Neural cell (in vitro differentiated cells): ENCODE results near the gene PCNX2. TPM values are rescaled to one million over a fixed set of nuclear protein-coding genes. Genes with fewer than 3 reads are reported as not detected.

Experiments used
- H2AFZ ChIP-seq: fragments of 200-600, 300-800 bp; sonication (generic), shearing (Covaris generic); 2 replicates; pipeline ENCODE4 v1.6.0; 2014; ENCODE audit warnings: low read depth, mild to moderate bottlenecking, antibody characterized with exemption, low read length, moderate library complexity
- H3F3A ChIP-seq: fragments of 200-600 bp; shearing (Covaris generic); 2 replicates; pipeline ENCODE4 v1.6.1; 2016; ENCODE audit warnings: mild to moderate bottlenecking, moderate library complexity, mixed read lengths, antibody characterized with exemption, low read length; ENCODE audit not compliant: insufficient read depth, poor library complexity, severe bottlenecking
- H3K27ac ChIP-seq: fragments of 200-600, 300-800 bp; sonication (generic), shearing (Covaris generic); 2 replicates; pipeline ENCODE4 v1.5.1; 2014; ENCODE audit warnings: mild to moderate bottlenecking, low read length, moderate library complexity
- H3K27me3 ChIP-seq: fragments of 300-800, 200-600 bp; sonication (generic), shearing (Covaris generic); 2 replicates; pipeline ENCODE4 v1.6.0; 2014; ENCODE audit warnings: mild to moderate bottlenecking, low read depth, low read length, moderate library complexity; ENCODE audit not compliant: insufficient read depth
- H3K36me3 ChIP-seq: fragments of 300-800, 200-600 bp; sonication (generic), shearing (Covaris generic); 2 replicates; pipeline ENCODE4 v1.5.1; 2014; ENCODE audit warnings: mild to moderate bottlenecking, antibody characterized with exemption, low read length, moderate library complexity; ENCODE audit not compliant: insufficient read depth
- H3K4me2 ChIP-seq: fragments of 300-800, 200-600 bp; sonication (generic), shearing (Covaris generic); 2 replicates; pipeline ENCODE4 v1.6.0; 2014; ENCODE audit warnings: mild to moderate bottlenecking, low read length
- H3K4me3 ChIP-seq: fragments of 300-800, 200-600 bp; sonication (generic), shearing (Covaris generic); 2 replicates; pipeline ENCODE4 v1.5.1; 2014; ENCODE audit warnings: mild to moderate bottlenecking, low read length, moderate library complexity
- H3K79me2 ChIP-seq: fragments of 200-600 bp; shearing (Covaris generic); replicated peaks from 2 replicates; pipeline ENCODE4 v1.6.0; 2014; ENCODE audit warnings: mild to moderate bottlenecking, low read length, moderate library complexity; ENCODE audit not compliant: insufficient read depth
- H3K9ac ChIP-seq: fragments of 300-800, 200-600 bp; sonication (generic), shearing (Covaris generic); 2 replicates; pipeline ENCODE4 v1.6.1; 2016; ENCODE audit warnings: mild to moderate bottlenecking, low read length, mixed read lengths
- H3K9me2 ChIP-seq: fragments of 200-600 bp; shearing (Covaris generic); 2 replicates; pipeline ENCODE4 v1.6.1; 2016; ENCODE audit warnings: mild to moderate bottlenecking, low read length, mixed read lengths; ENCODE audit not compliant: insufficient read depth
- H3K9me3 ChIP-seq: fragments of 200-600, 300-800 bp; sonication (generic), shearing (Covaris generic); 2 replicates; pipeline ENCODE4 v1.6.1; 2016; ENCODE audit warnings: mild to moderate bottlenecking, mixed run types, low read length, moderate library complexity, mixed read lengths
- H4K20me1 ChIP-seq: fragments of 200-600 bp; shearing (Covaris generic); 2 replicates; pipeline ENCODE4 v1.6.1; 2016; ENCODE audit warnings: mild to moderate bottlenecking, mixed run types; ENCODE audit not compliant: insufficient read depth
- CTCF ChIP-seq: fragments of 450-650 bp; IDR thresholded peaks from 2 replicates; pipeline ENCODE4 v1.5.1; 2014; ENCODE audit warnings: antibody characterized with exemption, mild to moderate bottlenecking, moderate library complexity; ENCODE audit not compliant: poor library complexity, severe bottlenecking
- EP300 ChIP-seq: fragments of 450-650 bp; conservative IDR thresholded peaks from 2 replicates; pipeline ENCODE4 v1.6.1; 2014; ENCODE audit warnings: antibody characterized with exemption, mild to moderate bottlenecking, moderate library complexity; ENCODE audit not compliant: poor library complexity, severe bottlenecking
- EZH2 ChIP-seq: fragments of 200-600, 300-800 bp; shearing (Covaris generic), sonication (generic); IDR thresholded peaks from 2 replicates; pipeline ENCODE4 v1.6.1; 2014; ENCODE audit warnings: antibody characterized with exemption, low read length, borderline replicate concordance, mild to moderate bottlenecking; ENCODE audit not compliant: insufficient read depth, poor library complexity, severe bottlenecking
- MXI1 ChIP-seq: fragments of 450-650 bp; conservative IDR thresholded peaks from 2 replicates; pipeline ENCODE4 v1.6.1; 2014; ENCODE audit warnings: antibody characterized with exemption, mild to moderate bottlenecking; ENCODE audit not compliant: poor library complexity, severe bottlenecking
- POLR2AphosphoS5 ChIP-seq: IDR thresholded peaks from 2 replicates; pipeline ENCODE4 v1.6.1; 2012
- RAD21 ChIP-seq: fragments of 450-650 bp; conservative IDR thresholded peaks from 2 replicates; pipeline ENCODE4 v1.6.1; 2014; ENCODE audit warnings: antibody characterized with exemption, mild to moderate bottlenecking, moderate library complexity
- REST ChIP-seq: IDR thresholded peaks from 2 replicates; pipeline ENCODE4 v1.6.1; 2012; ENCODE audit warnings: borderline replicate concordance
- SMC3 ChIP-seq: fragments of 450-650 bp; conservative IDR thresholded peaks from 2 replicates; pipeline ENCODE4 v1.6.1; 2014; ENCODE audit warnings: antibody characterized with exemption, mild to moderate bottlenecking, moderate library complexity; ENCODE audit not compliant: poor library complexity
- TAF1 ChIP-seq: IDR thresholded peaks from 2 replicates; pipeline ENCODE4 v1.6.1; 2012; ENCODE audit warnings: low read depth
- polyA plus RNA-seq: library from polyadenylated mRNA; depleted of rRNA; stranded (reverse); fragments of >200 nt; gene quantifications from 2 replicates; pipeline ENCODE4 v1.2.3, GENCODE V29; 2014

The PCNX2 gene
- polyA plus RNA-seq, 1 donor from 2014 or later, result 17.2 TPM

- H3K9me3 ChIP-seq, result no peaks in the 10 kb centered on the region
- no peaks in the 10 kb centered on the region for H3K27me3 ChIP-seq
- no peak overlapping the region for H3K4me3 ChIP-seq
- H4K20me1 ChIP-seq, result no peaks in the 10 kb centered on the region
- no peak overlapping the region for H3K9ac ChIP-seq
- H2AFZ ChIP-seq, result no peak overlapping the region
- TF ChIP-seq MXI1 (no peak), EP300 (no peak), REST (no peak), CTCF (no peak), SMC3 (no peak), EZH2 (no peak), POLR2AphosphoS5 (no peak), TAF1 (no peak), RAD21 (no peak)
- H3K27ac ChIP-seq, result no peak overlapping the region
- peaks cover 7% of the 10 kb centered on the region for H3K79me2 ChIP-seq
- H3K9me2 ChIP-seq, result no peaks in the 10 kb centered on the region
- peaks cover 5% of the 10 kb centered on the region for H3K36me3 ChIP-seq
- H3K4me2 ChIP-seq, result no peak overlapping the region
- no peaks in the 10 kb centered on the region for H3F3A ChIP-seq
These were observed 5.8 kb downstream of the PCNX2 start for GRCh38 chr1:233289676-233290075.

- H2AFZ ChIP-seq, result no peak overlapping the region
- no peaks in the 10 kb centered on the region for H3F3A ChIP-seq
- H3K4me2 ChIP-seq, result no peak overlapping the region
- H3K36me3 ChIP-seq, result no peaks in the 10 kb centered on the region
- no peaks in the 10 kb centered on the region for H4K20me1 ChIP-seq
- no peak overlapping the region for H3K9ac ChIP-seq
- no peak overlapping the region for H3K27ac ChIP-seq
- H3K9me3 ChIP-seq, result no peaks in the 10 kb centered on the region
- TF ChIP-seq MXI1, result no peak
- no peak for TF ChIP-seq TAF1
- no peak for TF ChIP-seq RAD21
- TF ChIP-seq EP300, result no peak
- TF ChIP-seq EZH2, result no peak
- TF ChIP-seq SMC3, result no peak
- no peak for TF ChIP-seq POLR2AphosphoS5
- no peak for TF ChIP-seq CTCF
- no peak for TF ChIP-seq REST
- H3K9me2 ChIP-seq, result no peaks in the 10 kb centered on the region
- H3K79me2 ChIP-seq, result no peaks in the 10 kb centered on the region
- H3K27me3 ChIP-seq, result no peaks in the 10 kb centered on the region
- no peak overlapping the region for H3K4me3 ChIP-seq
These were observed 13.0 kb downstream of the PCNX2 start for GRCh38 chr1:233282582-233282886.
